ENCODE results near the gene PTPRD.

DNA sequence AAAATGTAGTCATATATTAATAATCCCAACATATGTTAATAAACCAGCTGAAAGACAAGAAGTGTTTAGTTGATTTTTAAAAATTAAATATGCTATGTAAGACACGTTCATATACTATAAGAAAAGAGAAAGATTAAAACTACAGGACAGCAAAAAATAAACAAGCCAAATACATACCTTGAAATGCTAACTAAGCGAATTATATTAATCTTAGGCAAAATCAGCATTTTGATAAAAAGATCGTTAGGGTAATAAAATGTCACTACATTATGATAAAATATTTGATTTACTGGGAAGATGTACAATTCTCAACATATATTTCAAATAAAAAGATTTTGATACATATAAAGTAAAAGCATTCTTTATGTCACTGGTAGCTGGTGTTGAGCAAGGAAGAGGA lies 938.3 kb downstream of the PTPRD start:
- TF ChIP-seq EP300 (IDR thresholded peaks at IDR 0.05) (no peak), POLR2A (IDR thresholded peaks at IDR 0.05) (no peak)

Measured in ovary (tissue), 1 donor.